ENCODE measurements around the gene TIMMDC1.

The TIMMDC1 gene

GRCh38 chr3:119508172-119508845, 10.0 kb downstream of the TIMMDC1 start:
- Histone ChIP-seq H3K36me3 (ENCODE audit: control insufficient read depth in 2 of 2, insufficient read depth in 1 of 2, low read length in 2 of 2) (peaks cover 10 to 77% of the 10 kb centered on the region in 2 experiments; a peak in 2 of 3 replicates), H3K4me3 (ENCODE audit: low read depth, low read length) (no peak overlapping the region), H3K4me1 (ENCODE audit: control insufficient read depth, insufficient read depth, low read length) (no peaks in the 10 kb centered on the region), H3K9me3 (ENCODE audit: control insufficient read depth, insufficient read depth, low read depth, low read length) (no peaks in the 10 kb centered on the region), H3K27ac (ENCODE audit: extremely low read depth, low read depth, low read length) (no peak overlapping the region)
- TF ChIP-seq SETDB1 (IDR thresholded peaks at IDR 0.05; ENCODE audit: insufficient read length, low read length) (no peak), ZNF366 (tag by site-specific recombination; conservative IDR thresholded peaks at IDR 0.05) (no peak), ZNF416 (tag by site-specific recombination; IDR thresholded peaks at IDR 0.05) (no peak), SALL2 (tag by site-specific recombination; IDR thresholded peaks at IDR 0.05; ENCODE audit: borderline replicate concordance) (no peak)
- ChIA-PET CTCF (interaction anchor here (0.5 to 0.6 kb wide), 2 partner anchors 40 to 80 kb away, joined by 3 to 4 read pairs; no protein-coding TSS in a partner anchor), POLR2A (no interaction called here)

- CTCF ChIA-PET, result no interaction called here
- POLR2A ChIA-PET, result no interaction called here
- H3K4me3 ChIP-seq (ENCODE audit: low read depth, low read length), result no peak overlapping the region
Measured at GRCh38 chr3:119510690-119511089, 12.3 kb downstream of the TIMMDC1 start.

GRCh38 chr3:119514637-119515036, 16.3 kb downstream of the TIMMDC1 start:
- no peak for TF ChIP-seq ZNF239 (tag by site-specific recombination; IDR thresholded peaks at IDR 0.05)
- Histone ChIP-seq H3K4me1 (ENCODE audit: control insufficient read depth, insufficient read depth, low read length) (no peaks in the 10 kb centered on the region), H3K9me3 (ENCODE audit: control insufficient read depth, insufficient read depth, low read depth, low read length) (no peaks in the 10 kb centered on the region), H3K4me3 (ENCODE audit: low read depth, low read length) (no peak overlapping the region), H3K27ac (ENCODE audit: extremely low read depth, low read depth, low read length) (no peak overlapping the region), H3K36me3 (ENCODE audit: control insufficient read depth in 2 of 2, insufficient read depth in 1 of 2, low read length in 2 of 2) (peaks cover 18 to 81% of the 10 kb centered on the region in 2 experiments)
- CTCF ChIA-PET, result no interaction called here
- POLR2A ChIA-PET, result no interaction called here

More at GRCh38 chr3:119510690-119511089, 12.3 kb downstream of the TIMMDC1 start:
- H3K9me3 ChIP-seq (ENCODE audit: control insufficient read depth, insufficient read depth, low read depth, low read length), result no peaks in the 10 kb centered on the region
- H3K36me3 ChIP-seq (ENCODE audit: control insufficient read depth in 2 of 2, insufficient read depth in 1 of 2, low read length in 2 of 2), result peaks cover 10 to 77% of the 10 kb centered on the region in 2 experiments
- no peak for TF ChIP-seq ZNF610 (tag by site-specific recombination; IDR thresholded peaks at IDR 0.05; ENCODE audit: borderline replicate concordance)
- TF ChIP-seq PRDM4 (tag by site-specific recombination; IDR thresholded peaks at IDR 0.05), result no peak
- TF ChIP-seq ZNF341 (tag by site-specific recombination; IDR thresholded peaks at IDR 0.05; ENCODE audit: low read depth), result no peak
- no peak for TF ChIP-seq GFI1B (tag by site-specific recombination; IDR thresholded peaks at IDR 0.05)
- H3K4me1 ChIP-seq (ENCODE audit: control insufficient read depth, insufficient read depth, low read length), result no peaks in the 10 kb centered on the region
- H3K27ac ChIP-seq (ENCODE audit: extremely low read depth, low read depth, low read length), result no peak overlapping the region

- Histone ChIP-seq H3K4me1 (ENCODE audit: control insufficient read depth, insufficient read depth, low read length) (no peaks in the 10 kb centered on the region), H3K27ac (ENCODE audit: extremely low read depth, low read depth, low read length) (no peak overlapping the region), H3K9me3 (ENCODE audit: control insufficient read depth, insufficient read depth, low read depth, low read length) (no peaks in the 10 kb centered on the region), H3K36me3 (ENCODE audit: control insufficient read depth in 2 of 2, insufficient read depth in 1 of 2, low read length in 2 of 2) (peaks cover 32 to 95% of the 10 kb centered on the region in 2 experiments), H3K4me3 (ENCODE audit: low read depth, low read length) (no peak overlapping the region)
- TF ChIP-seq ZNF433 (tag by site-specific recombination; IDR thresholded peaks at IDR 0.05; ENCODE audit: low read depth) (no peak), ZNF302 (tag by site-specific recombination; IDR thresholded peaks at IDR 0.05; ENCODE audit: low read depth) (no peak), HOXA7 (CRISPR knock-in tag; IDR thresholded peaks at IDR 0.05; ENCODE audit: borderline replicate concordance) (no peak), SALL2 (tag by site-specific recombination; IDR thresholded peaks at IDR 0.05; ENCODE audit: borderline replicate concordance) (no peak), ZNF121 (tag by site-specific recombination; IDR thresholded peaks at IDR 0.05) (no peak), TCF7L2 (IDR thresholded peaks at IDR 0.05; ENCODE audit: borderline replicate concordance, low read depth, low read length) (no peak), ZNF768 (tag by site-specific recombination; IDR thresholded peaks at IDR 0.05) (no peak), ZNF138 (tag by site-specific recombination; IDR thresholded peaks at IDR 0.05; ENCODE audit: borderline replicate concordance) (no peak), ZNF248 (tag by site-specific recombination; IDR thresholded peaks at IDR 0.05) (no peak)
- CTCF ChIA-PET, result no interaction called here
- POLR2A ChIA-PET, result no interaction called here
Measured at GRCh38 chr3:119517112-119517511, 18.8 kb downstream of the TIMMDC1 start.
